GM21825 (cell line): ENCODE data around the gene STRN3.
A peak's percentile ranks its signal among the peaks of the same experiment; 100 is the strongest.
"Not testable (repeated sequence)": the region's sequence is repeated elsewhere in the genome, so short reads cannot be mapped to it uniquely, and the experiment has no call there.

ENCODE experiments used
- ATAC-seq: cut with Tn5 transposase; IDR thresholded peaks from one replicate; pipeline ENCODE4 v1.9.1; 2021; ENCODE audit warnings: mild to moderate bottlenecking, moderate library complexity; ENCODE audit not compliant: unreplicated experiment

STRN3 gene

DNA sequence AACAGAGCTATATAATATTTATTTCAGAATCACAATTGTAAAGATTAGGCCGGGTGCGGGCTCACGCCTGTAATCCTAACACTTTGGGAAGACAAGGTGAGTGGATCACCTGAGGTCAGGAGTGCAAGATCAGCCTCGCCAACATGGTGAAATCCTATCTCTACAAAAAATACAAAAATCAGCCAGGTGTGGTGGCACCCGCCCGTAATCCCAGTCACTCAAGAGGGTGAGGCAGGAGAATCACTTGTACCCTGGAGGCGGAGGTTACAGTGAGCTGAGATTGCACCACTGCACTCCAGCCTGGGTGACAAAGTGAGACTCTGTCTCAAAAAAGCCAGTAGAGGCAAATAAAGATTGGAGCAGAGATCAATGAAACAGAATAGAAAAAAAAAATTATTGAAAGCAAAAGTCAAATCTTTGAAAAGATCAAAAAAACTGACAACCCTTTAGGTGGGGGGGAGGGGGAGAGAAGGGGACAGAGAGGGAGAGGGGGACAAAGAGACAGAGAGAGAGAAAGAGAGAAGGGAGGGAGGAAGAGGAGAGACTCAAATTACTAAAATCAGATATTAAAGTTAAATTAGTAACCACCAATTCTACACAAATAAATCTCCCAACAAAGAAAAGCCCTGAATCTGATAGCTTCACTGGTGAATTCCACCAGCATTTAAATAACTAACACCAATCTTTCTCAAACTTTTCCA, 53.1 kb downstream of the STRN3 start:
- ATAC-seq, result no peak

DNA sequence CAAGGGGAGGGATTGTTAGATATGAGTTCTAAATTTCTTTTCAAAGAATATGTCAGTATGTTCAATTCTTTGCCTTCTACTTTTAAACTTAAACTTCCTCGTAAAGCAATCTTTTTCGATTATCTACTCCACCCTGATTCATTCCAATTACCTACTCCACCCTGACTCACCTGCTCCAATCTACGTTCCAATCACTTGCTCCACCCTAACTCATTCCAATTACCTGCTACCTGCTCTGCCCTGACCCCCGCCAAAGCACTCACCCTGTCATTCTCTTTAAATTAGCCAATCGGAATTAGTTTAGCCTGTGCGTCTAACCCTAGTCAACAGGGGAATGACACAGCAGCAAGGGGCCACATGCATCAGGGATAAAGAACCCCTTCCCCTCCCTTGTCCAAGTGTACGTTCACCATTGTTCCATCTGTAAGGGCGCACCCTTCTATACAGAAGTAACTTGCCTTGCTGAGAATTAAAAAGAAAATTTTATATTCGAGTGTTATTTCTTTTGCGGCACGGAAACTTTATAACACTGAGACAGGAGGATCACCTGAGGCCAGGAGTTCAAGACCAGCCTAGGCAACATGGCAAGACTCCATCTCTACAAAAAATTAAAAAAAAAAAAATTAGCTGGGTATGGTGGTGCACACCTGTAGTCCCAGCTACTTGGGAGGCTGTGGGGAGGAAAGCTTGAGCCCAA, 54.0 kb downstream of the STRN3 start:
- ATAC-seq, result not testable (repeated sequence)

DNA sequence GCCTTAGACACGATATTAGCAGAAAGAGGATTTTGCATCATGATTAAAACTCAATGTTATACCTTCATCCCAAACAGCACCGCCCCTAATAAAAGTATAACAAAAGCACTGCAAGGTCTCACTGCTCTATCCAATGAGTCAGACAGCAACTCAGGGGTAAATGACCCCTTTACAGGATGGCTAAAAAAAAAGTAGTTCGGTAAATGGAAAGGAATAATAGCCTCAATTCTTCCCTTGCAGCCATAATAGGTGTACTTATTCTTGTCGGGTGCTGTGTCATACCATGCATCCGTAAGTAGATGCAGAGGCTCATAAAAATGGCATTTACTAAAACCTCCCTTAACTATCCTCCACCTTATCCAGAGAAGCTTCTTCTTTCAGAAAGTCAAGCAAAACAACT, 54.6 kb downstream of the STRN3 start:
- ATAC-seq, result no peak

DNA sequence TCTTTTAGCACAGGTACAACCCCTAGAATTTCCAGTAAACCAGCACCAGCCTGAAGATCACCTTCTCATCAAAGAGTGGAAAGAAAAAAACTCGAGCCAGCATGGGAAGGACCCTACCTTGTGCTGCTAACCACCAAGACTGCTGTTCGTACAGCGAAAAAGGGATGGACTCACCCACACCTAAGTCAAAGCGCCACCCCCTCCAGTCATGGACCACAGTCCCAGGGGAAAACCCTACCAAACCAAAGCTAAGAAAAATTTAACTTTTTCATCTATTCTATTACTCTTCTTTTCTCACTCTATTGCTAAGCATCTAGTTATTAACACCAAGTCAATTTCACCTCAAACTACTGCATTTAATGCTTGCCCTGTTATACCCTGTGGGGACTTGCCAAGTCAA, 56.4 kb downstream of the STRN3 start:
- ATAC-seq, result not testable (repeated sequence)

DNA sequence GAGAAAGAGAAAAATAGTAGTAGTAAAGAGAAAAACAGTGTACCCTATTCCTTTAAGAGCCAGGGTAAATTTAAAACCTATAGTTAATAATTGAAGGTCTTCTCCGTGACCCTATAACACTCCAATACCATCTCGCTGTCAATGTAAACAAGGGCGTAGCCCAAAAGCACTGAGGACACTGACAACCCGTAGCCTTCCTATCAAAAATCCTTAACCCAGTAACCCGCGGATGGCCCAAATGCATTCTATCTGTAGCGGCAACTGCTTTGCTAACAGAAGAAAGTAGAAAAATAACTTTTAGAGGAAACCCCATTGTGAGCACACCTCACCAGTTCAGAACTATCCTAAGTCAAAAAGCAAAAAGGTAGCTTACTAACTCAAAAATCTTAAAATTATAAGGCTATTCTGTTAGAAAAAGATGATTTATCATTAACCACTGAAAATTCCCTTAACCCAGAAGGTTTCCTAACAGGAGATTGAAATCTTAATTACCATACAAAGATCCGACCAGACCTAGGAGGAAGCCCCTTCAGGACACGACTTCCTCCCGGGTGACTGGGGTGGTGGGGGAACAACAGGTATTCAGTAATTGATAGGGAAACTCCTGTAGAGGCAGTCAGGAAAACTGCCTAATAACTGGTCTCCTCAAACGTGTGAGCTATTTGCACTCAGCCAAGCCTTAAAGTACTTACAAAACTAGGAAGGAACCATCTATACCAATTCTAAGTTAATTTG, 58.6 kb downstream of the STRN3 start:
- not testable (repeated sequence) for ATAC-seq

DNA sequence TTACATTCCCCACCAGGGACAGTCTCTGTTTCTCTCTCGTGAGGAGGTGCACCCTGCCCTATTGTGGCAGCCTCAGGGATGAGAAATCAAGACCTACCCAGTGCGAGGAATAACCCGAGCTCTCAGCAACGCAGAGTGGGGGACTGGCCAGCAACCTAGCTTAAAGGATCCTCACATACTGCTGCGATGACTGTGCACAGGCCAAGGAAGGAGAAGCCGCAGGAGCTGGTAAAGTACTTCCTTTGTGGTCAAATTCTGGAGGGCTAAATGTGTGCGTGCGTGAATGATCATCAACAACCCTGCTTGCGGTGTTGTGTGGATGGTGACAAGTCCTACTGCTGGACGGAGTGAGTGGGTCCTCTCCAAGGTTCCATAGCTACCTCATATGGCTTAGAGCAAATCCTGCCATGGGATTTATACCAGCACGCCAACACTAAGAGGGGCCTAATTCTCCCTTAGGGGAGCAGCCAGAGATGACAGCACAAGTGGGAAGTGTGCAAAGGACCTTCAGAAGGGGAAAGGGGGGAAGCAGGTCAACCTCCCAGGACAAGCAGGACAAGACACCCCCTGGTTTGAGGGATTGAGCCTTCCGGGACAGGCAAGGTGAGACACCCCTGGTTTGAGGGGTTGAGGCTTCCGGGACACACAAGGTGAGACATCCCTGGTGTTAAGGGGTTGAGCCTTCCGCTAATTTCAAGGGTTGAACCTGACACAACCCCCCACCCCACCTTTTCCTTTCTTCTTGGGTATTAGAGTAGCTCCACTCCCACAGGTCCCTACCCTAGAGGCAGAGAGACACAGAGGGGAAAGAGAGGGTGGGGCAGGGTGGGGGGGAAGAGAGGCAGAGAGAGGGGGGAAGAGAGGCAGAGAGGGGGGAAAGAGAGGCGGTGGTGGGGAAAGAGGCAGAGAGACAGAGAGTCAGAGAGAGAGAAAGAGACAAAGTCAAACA, 59.5 kb downstream of the STRN3 start:
- ATAC-seq, result no peak

DNA sequence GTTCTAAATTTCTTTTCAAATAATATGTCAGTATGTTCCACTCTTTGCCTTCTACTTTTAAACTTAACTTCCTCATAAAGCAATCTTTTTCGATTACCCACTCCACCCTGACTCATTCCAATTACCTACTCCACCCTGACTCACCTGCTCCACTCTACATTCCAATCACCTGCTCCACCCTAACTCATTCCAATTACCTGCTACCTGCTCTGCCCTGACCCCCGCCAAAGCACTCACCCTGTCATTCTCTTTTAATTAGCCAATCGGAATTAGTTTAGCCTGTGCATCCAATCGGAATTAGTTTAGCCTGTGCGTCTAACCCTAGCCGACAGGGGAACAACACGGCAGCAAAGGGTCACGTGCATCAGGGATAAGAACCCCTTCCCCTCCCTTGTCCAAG, 60.3 kb downstream of the STRN3 start:
- not testable (repeated sequence) for ATAC-seq

DNA sequence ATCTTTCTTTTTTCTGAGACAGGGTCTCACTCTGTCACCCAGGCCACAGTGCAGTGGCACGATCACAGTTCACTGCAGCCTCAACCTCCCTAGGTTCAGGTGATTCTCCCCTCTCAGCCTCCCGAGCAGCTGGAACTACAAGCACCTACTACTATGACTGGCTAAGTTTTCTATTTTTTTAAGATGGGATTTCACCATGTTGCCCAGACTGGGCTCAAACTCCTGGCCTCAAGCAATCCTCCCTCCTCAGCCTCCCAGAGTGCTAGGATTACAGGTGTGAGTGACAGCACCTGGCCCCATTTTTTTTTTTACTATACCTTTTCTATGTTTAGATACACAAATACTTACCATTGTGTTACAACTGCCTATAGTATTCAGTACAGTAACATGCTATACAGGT, 63.6 kb downstream of the STRN3 start:
- ATAC-seq, result not testable (repeated sequence)

DNA sequence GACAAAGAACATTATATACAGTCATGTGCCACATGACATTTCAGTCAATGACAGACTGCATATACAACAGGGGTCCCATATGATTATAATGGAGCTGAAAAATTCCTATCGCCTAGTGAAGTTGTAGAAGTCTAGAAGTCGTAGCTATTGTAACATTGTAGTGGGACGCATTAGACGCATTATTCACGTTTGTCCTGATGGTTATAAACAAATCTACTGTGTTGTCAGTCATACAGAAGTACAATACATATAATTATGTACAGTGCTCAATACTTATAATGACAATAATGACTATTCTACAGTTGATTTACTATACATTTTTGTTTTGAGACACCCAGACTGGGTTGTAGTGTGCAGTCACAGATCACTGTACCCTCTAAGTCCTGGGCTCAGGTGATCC, 64.8 kb downstream of the STRN3 start:
- no peak for ATAC-seq

DNA sequence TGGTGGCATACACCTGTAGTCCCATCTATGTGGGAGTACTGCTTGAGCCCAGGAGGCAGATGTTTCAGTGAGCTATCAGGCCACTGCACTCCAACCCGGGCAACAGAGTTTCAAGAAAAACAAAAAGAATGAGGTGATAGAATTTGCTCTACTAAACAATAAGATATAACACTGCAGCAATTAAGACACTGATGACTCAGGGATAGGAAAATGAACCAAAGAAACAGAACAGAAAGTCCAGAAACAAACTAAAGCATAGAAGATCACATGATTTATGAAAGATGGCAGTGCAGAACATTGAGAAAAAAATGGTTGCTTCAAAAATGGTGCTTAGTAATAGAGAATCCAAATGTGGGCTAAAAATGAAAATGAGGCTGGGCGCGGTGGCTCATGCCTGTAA, 66.0 kb downstream of the STRN3 start:
- no peak for ATAC-seq

DNA sequence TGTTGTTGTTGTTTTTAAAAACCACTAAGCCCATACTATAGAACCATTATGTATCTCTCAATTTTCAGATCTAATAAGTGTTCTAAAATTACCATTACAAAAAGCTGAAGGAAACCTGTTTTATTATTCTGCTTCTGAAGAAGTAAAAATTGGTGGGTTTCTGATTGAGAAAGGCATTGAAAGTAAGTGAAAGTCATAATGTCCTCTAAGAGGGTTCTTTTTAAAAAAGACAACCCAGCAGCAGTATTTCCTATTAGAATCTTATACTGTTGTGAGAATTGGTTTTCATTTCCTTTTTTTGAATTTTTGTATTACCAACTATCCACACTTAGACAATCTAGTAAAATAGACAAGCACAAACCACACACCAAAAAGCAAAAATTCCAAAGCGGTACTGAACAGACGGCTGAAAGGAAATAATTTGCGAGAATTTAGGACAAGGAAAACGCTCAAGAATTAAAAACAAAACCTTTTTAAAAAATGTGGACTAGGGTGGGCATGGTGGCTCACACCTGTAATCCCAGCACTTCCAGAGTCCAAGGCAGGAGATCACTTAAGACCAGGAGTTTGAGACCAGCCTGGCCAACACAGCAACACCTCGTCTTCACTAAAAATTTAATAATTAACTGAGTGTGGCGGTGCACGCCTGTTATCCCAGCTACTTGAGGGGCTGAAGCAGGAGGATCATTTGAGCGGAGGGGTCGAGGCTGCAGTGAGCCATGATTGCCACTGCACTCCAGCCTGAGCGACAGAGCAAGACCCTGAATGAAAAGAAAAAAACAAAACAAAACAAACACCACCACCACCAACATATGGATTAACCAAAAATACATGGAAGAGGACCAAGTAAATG, 67.4 kb downstream of the STRN3 start:
- peak; percentile 44 for ATAC-seq

DNA sequence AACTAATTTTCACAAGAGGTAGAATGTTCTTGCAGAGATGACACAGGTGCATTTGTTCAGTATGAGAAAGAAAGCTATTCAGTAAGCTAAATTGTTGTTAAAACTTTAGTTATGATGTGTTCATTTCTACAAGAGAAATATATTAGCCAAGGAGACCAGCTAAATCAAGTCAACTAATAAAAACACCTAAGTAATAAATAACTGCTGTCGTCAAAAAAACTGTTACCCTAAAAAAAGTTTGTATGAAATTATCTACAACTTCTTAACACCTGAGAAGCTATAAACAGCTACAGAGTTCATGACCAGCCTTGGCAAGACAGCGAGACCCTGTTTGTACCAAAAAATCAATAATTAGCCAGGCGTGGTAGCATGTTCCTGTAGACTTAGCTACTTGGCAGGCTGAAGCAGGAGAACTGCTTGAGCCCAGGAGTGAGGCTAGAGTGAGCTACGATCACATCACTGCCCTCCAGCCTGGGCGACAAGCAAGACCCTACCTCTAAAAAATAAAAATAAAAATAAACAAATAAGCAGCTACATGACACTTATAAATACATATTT, 68.3 kb downstream of the STRN3 start:
- ATAC-seq, result peak; percentile 67

DNA sequence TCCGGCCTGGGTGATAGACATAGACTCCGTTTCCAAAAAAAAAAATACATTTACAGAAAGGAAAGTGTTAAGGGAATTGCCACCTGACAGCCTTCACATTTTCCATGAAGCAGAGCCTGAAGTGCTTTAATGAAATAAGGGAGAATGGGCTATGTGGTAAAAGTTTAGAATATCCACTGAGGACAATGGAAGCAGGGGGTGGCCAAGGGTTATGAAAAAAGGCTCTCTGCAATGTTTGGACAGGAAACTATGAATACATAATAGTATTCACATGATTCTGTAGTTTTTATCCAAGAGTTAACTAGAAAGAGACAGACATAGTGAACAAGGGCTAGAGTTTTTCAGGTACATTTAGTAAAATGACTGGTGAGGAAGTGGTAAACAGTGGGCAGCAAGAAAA, 76.5 kb downstream of the STRN3 start:
- no peak for ATAC-seq

DNA sequence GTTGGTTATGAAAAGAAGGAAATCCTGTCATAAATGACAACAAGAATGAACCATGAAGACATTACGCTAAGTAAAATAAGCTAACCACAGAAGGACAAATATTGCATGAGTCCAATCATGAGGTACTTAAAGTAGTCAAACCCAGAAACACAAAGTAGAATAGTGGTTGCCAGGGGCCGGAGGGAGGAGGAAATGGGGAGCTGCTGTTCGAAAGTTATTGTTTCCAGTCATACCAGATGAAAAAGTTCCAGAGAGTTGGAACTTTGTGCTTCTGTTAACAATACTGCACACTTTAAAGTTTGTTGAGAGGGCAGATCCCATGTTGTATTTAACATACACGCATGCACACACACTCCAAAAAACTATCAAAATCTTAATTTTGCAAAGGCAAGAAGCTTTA, 82.5 kb downstream of the STRN3 start:
- no peak for ATAC-seq

DNA sequence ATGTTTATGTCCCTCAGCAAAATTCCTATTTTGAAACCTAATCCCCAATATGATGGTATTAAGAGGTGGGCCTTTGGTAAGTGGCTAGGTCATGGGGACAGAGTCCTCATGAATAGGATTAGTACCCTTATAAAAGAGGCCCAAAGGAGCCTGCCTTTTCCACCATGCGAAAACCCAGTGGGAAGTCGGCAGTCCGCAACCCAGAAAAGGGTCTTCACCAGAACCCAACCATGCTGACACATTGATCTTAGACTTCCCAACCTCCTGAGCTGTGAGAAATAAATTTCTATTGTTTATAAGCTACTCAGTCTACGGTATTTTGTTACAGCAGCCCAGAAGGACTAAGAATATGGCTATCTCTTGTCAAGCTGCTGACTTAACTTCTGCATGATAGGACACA, 85.3 kb downstream of the STRN3 start:
- no peak for ATAC-seq

DNA sequence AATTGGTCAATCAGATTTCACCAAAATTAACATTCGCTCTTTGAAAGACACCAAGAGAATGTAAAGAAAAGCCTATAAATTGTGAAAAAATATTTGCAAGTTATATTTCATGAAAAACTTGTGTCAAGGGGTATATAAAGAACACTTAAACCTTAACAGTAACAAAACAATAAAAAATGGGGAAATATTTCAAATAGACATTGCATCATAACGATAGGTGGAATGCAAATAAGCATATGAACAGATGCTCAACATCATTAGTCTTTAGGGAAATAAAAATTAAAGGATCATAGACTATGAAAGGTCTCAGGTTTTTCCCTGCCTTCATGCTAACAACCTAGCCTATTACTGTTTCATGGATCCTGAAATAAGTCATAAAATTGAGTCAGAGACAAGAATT, 87.6 kb downstream of the STRN3 start:
- no peak for ATAC-seq

DNA sequence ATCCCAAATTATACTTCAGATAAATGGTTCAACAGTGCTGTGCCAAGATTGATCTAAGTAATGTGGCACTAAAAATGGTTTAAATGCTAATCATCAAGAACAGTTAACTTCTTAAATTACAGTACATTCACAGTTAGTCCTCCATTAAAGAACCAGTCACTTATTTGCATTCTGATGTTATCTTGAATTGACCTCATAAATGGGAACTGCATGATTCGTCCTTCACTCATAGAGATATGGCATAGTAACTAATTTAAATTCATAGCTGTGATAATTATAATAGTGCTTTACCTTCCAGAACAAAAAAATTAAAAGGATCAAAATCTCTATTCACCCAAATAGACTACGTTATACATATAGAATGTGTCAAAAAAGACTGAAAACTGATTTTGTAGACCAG, 90.7 kb downstream of the STRN3 start:
- no peak for ATAC-seq

DNA sequence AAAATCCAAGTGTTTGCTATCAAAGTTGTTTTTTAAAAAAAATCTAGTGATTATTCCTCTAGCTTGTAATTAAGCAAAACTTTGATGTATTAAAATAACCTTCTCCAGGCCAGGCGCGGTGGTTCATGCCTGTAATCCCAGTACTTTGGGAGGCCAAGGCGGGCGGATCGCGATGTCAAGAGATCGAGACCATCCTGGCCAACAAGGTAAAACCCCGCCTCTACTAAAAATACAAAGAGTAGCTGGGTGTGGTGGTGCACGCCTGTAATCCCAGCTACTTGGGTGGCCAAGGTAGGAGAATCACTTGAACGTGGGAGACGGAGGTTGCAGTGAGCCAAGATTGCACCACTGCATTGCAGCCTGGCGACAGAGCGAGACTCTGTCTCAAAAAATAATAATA, 92.2 kb downstream of the STRN3 start:
- not testable (repeated sequence) for ATAC-seq

DNA sequence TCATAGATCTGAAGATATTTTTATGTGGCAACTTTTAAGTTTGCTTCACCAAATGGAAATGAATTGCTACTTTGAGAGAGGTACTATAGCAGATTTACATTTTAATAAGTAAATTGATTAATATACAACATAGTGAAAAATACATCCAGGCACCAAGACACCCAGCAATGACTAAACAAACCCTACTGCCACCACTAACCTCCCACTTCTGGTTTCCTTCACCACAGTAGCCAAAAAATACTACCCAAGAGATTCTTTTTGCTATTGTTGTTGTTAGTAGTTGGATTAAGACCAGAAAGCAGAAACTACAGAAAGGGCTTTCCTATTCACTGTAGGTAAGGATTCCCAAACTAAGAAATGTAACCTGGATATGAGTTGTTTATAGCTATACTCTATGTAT, 97.7 kb downstream of the STRN3 start:
- ATAC-seq, result no peak

DNA sequence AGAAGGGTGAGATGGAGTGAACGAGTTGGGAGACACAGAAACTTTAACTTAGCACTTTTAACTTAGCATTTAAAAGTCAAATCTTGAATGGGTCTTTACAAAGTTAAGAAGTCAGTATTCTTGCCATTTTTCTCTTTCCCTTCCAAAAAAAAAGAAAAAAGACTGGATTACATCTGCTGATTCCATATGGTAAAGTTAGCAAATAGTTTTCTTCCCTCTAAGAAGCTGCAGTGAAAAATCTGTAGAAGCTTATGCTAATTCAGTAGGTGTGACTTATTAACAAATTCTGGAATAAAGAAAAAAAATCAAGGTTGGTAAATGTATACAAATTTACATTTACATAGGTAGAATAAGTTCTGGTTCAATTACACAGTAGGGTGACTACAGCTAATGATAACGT, 100.9 kb downstream of the STRN3 start:
- no peak for ATAC-seq
